Cardiac muscle cell (in vitro differentiated cells and primary cell): ENCODE results near the gene L1TD1. TPM values are rescaled to one million over a fixed set of nuclear protein-coding genes. Genes with fewer than 3 reads are reported as not detected.
"Not testable (repeated sequence)": the region's sequence is repeated elsewhere in the genome, so short reads cannot be mapped to it uniquely, and the experiment has no call there.

ENCODE experiments used
- DNase-seq, 2 donors: peaks; one replicate each; pipeline versions ENCODE4 v3.0.0 to v3.0.0-alpha.2; 2010 to 2017; ENCODE audit warnings: low read depth in 1 of 2, low spot score in 1 of 2
- H3K27ac ChIP-seq: fragments of 200-600 bp; sonication (generic); 2 replicates; pipeline ENCODE4 v1.5.1; 2016
- H3K27me3 ChIP-seq: fragments of 200-600 bp; sonication (generic); 2 replicates; pipeline ENCODE4 v1.6.0; 2016; ENCODE audit warnings: control low read depth
- H3K36me3 ChIP-seq: fragments of 200-600 bp; sonication (generic); 2 replicates; pipeline ENCODE4 v1.5.1; 2016; ENCODE audit warnings: control low read depth
- H3K4me1 ChIP-seq: fragments of 200-600 bp; sonication (generic); 2 replicates; pipeline ENCODE4 v1.8.1; 2017; ENCODE audit warnings: low read depth, mild to moderate bottlenecking, mixed run types
- H3K4me3 ChIP-seq: fragments of 200-600 bp; sonication (generic); 2 replicates; pipeline ENCODE4 v1.5.1; 2016; ENCODE audit warnings: mild to moderate bottlenecking
- H3K9me3 ChIP-seq: fragments of 200-600 bp; sonication (generic); 2 replicates; pipeline ENCODE4 v1.5.1; 2017; ENCODE audit warnings: low read depth, mild to moderate bottlenecking, control low read depth
- CTCF ChIP-seq: IDR thresholded peaks from 2 replicates; pipeline ENCODE4 v1.5.1; 2012; ENCODE audit warnings: low read depth, mild to moderate bottlenecking, low read length
- polyA plus RNA-seq: library from polyadenylated mRNA; unstranded; fragments of >200 nt; fragmentation: Nextera tagmentation; extraction: Ambion mirVana; gene quantifications from 2 replicates; pipeline ENCODE4 v1.2.1, GENCODE V29; 2016
- total RNA-seq: library from RNA; depleted of rRNA; stranded (reverse); fragments of >200 nt; gene quantifications from 2 replicates; pipeline ENCODE4 v1.2.3, GENCODE V29; 2016

The L1TD1 gene
- total and polyA plus RNA-seq, 2 experiments from 2014 or later = 0.36 TPM; not detected in 1

DNA sequence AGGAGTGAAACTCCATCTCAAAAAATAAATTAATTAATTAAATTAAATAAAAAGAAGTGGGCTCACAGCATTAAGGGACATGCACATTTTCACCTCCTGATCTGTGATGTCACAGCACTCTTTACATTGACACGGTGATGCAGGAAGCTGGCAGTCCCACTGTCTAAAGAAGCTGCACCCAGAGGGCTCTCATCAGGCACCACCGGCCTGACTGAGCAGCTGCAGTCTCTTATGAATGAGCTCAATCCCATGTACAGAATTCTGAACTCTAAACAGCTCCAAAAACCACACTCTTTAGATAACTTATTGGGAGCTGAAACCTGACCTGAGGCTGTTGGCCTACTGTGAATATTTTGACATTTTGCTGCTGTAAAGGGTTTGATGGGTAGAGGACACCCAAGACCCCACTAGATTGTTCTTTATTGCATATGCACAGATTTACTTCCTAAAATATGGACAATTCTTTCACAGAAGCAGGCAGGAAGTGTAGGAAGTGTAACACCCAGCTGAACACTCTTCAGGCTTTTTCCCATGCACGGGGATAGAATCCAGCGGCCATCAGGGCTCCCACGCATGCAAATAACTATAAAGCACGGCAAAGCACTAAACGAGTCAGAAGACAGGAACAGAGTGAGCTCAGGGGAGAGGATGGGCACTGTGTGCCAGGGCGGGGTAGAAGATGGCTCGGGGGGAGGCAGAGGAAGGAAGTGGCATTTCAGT is 46.2 kb downstream of the L1TD1 start:
- Histone ChIP-seq H3K9me3 (no peaks in the 10 kb centered on the region), H3K4me3 (no peak overlapping the region), H3K27ac (no peak overlapping the region), H3K4me1 (peaks cover 12% of the 10 kb centered on the region), H3K36me3 (no peaks in the 10 kb centered on the region), H3K27me3 (no peaks in the 10 kb centered on the region)
- DNase-seq = no peak
- no peak for TF ChIP-seq CTCF

- Histone ChIP-seq H3K4me1 (peaks cover 12% of the 10 kb centered on the region), H3K36me3 (no peaks in the 10 kb centered on the region), H3K9me3 (no peaks in the 10 kb centered on the region), H3K27ac (no peak overlapping the region), H3K4me3 (no peak overlapping the region), H3K27me3 (no peaks in the 10 kb centered on the region)
- no peak for TF ChIP-seq CTCF
- no peak for DNase-seq
Observed at GRCh38 chr1:62241371-62242131, 46.9 kb downstream of the L1TD1 start.

GRCh38 chr1:62244380-62244779 is 49.7 kb downstream of the L1TD1 start:
- H3K27ac ChIP-seq, H3K36me3 ChIP-seq, H3K9me3 ChIP-seq, H3K27me3 ChIP-seq, H3K4me3 ChIP-seq, DNase-seq, H3K4me1 ChIP-seq: not testable (repeated sequence)

- Histone ChIP-seq H3K4me3 (no peak overlapping the region), H3K9me3 (no peaks in the 10 kb centered on the region), H3K27me3 (no peaks in the 10 kb centered on the region), H3K27ac (no peak overlapping the region), H3K36me3 (no peaks in the 10 kb centered on the region), H3K4me1 (peaks cover 8% of the 10 kb centered on the region)
- TF ChIP-seq CTCF = no peak
- no peak for DNase-seq
Observed at GRCh38 chr1:62245201-62245600, 50.6 kb downstream of the L1TD1 start.

DNA sequence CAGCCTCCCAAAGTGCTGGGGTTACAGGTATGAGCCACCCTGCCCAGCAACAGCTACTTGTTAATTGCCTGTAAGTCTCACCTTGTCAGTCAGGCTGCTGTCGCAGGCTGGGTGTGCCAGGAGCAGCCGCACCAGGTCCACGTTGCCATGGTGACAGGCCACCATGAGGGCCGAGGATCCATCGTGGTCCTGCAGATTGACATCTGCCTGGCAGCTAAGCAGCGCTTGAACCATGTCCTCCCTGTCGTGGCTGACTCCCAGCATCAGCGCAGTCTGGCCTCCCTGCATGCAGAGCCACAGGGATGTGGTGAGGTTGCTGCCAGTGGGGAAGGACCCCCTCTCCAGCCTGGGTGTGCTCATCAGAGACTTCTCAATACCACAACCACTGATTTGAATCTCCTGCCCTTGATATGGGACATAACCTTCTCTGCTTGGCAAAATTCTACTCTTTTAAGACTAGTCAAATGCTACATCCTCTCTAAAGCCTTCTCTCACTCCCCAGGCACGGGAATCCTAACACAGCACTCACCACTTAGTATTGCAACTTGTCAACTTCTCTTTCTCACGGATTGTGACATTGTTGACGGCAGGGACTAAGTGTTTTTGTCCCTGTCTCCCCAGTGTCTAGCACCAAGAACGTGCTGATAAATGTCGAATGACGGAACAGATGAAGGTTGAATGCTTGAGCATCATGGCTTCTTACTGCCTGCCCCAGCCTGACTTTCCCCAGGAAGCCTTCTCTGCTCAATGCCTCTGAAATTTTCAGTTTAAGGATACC is 52.9 kb downstream of the L1TD1 start:
- Histone ChIP-seq H3K36me3 (no peaks in the 10 kb centered on the region), H3K9me3 (no peaks in the 10 kb centered on the region), H3K27me3 (no peaks in the 10 kb centered on the region), H3K4me3 (no peak overlapping the region), H3K27ac (peak overlapping the region; percentile 5), H3K4me1 (peaks cover 8% of the 10 kb centered on the region)
- no peak for TF ChIP-seq CTCF
- DNase-seq = peak in 1 of 2 donors; percentile 63
